Iris pigment epithelial cell (primary cell): ENCODE data around the gene NEU2.

Source experiments
- DNase-seq: peaks from one replicate; pipeline ENCODE4 v3.0.0-alpha.2; 2011; ENCODE audit warnings: low read depth

Gene NEU2

DNA sequence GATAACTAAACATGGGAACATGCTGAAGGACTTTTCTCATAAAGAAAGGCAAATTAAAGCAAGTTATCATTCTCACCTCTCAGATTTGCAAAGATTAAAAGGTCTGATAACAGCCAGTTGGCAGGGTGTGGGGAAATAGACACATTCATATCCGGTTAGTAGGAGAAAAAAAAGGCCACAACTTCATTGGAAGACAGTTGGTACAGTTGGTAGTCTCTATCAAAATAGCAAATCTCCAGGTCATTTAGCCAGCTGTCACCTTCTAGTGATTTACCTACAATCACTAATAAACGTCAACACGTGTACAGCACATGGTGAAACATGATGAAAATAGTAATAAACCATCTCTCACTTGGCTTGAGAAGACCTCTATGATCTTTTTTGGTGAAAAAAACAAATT is 44.3 kb downstream of the NEU2 start:
- no peak for DNase-seq

DNA sequence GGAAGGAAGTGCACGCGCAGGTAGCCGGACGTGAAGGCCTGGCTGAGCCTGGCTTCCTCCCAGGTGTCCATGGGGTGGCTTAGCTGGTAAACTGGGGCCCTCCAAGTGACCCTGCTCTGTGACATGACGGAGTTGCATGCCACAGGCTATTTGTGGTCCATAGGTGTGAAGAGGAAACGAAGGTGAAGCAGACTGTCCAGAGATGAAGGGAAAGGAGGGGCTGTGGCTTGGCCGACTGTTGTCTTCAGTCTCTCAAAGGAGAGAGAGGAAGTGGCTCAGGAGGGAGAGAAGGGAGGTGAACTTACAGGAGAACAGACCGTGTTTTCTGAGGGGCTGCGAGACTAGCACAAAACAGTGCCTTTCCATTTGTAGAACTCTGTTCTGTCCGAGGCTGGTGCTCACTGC is 47.0 kb downstream of the NEU2 start:
- DNase-seq = no peak

DNA sequence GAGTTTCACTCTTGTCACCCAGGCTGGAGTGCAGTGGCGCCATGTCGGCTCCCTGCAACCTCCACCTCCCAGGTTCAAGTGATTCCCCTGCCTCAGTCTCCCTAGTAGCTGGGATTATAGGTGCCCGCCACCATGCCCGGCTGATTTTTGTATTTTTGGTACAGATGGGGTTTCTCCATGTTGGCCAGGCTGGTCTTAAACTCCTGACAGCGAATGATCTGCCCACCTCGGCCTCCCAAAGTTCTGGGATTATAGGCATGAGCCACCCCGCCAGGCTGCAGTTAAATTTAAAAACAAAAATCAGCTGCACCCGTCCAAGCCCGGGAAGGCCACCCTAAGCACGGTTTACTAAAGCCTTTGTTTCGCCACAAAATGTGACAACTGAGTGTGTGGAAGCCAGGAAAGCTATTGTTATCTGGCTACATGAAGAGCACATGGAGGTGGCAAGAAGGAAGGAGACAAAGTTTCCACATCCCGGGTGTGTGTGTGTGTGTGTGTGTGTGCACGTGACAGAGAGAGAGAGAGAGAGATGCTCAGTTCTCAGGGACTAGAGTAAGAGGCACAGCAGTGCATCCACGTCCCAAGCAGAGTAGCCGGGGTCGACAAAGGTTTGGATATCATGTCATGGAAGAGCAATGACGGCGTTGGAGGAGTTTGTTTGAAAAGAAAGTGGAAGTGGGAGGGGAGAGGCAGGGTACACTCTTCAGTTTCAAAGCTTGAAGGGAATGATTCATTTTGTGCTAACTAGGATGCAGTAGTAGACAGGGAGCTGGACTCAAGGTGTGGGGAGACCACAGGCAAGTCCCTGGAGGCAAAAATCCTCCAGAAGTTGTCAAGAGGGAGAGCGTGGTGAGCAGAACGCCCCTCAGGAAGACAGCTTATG is 47.7 kb downstream of the NEU2 start:
- no peak for DNase-seq

DNA sequence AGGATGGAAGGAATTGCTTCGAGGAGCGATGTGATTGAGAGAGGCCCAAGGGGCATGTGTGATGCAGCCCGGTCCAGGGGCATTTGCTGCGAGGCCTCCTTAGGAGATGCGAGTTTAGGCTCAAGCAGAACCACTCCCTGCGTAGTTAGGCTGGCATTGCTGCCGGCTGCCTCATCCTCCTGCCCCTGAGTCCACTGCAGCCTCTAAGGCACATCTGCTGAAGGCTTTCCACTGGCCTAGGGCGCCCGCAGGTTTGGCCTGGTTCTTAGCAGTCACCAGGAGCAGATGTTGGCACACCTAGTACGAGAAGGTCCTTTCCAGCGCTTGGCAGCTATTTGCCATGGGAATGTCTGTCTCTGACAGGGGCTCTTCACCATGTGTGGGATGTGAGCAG is 48.4 kb downstream of the NEU2 start:
- DNase-seq = no peak

DNA sequence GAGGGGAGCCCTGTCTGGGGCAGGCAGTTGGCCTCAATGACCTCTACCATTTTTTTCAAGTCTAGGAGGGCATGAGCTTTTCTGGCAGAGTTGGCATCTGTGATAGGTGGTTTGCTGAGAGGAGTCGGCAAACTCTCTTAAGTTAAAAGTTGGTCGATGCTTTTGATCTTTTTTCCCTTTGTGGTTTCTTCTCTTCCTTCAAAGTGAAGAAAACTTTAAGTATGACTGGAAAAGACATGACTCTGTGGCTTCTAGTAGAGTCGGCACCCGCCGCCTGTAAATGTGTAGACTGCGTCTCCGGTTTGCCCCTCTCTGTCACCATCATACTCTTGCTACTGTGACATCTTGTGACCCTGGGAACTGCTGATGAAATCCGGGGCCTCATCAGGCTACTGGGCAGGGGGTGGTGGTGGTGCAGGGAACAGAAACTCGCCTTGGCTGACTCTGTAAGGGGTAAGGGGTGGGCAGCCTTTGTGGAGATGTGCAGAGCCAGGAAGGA is 48.8 kb downstream of the NEU2 start:
- no peak for DNase-seq

DNA sequence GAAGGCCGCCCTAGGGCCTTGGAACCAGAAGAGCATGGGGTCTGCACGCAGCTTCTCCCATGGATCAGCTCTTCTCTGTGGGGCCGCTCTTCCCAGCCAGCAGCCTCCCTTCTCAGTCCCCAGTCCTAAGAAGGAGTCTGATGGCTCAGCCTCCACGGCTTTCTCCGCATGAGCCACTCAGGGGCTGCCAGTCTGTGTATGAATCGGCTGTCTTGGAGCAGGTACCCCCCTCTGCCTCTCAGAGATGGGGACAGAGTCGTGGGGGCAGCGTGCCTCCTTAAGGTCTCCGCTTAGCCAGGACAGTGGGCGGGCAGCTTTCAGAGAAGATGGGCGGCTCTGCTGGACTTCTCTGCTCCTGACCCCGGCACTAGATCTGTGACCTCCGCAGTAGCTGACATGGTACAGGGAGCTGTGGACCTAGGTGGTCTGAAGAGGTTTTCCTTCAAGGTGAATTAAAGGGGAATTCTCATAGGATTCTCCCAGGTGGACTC is 49.3 kb downstream of the NEU2 start:
- no peak for DNase-seq

DNA sequence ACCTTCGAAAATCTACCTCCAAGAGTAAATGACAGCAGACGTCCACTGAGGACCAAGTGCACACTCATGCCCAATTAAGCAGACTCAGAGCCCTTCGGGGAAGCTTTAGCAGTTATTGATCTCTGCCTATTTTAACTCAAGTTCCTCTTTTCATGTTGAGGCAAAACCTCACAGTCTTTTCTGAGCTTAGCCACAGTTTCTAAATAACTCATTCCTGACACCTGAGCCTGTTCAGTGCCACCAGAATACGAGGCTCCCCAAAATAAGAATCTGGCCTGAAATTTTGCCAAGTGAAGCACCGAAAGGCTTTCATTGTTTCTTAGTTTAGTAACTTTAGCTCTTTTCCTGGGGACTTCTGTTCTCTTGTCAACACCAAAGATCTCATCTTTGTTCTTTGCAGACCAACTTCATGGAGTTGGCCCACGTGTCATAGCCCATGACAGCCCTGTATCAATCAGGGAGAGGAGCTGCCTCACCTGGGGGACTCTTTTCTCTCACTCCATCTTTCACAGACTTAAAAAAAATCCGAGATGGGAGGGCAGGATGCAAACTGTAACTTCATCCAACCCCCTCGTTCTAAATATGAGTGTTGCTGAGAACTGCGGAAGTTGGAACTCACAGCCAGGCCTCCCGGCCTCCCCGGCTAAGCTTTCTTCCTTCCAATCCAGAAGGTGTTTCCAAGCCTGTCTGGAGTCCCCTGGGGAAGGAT is 49.9 kb downstream of the NEU2 start:
- DNase-seq = no peak

DNA sequence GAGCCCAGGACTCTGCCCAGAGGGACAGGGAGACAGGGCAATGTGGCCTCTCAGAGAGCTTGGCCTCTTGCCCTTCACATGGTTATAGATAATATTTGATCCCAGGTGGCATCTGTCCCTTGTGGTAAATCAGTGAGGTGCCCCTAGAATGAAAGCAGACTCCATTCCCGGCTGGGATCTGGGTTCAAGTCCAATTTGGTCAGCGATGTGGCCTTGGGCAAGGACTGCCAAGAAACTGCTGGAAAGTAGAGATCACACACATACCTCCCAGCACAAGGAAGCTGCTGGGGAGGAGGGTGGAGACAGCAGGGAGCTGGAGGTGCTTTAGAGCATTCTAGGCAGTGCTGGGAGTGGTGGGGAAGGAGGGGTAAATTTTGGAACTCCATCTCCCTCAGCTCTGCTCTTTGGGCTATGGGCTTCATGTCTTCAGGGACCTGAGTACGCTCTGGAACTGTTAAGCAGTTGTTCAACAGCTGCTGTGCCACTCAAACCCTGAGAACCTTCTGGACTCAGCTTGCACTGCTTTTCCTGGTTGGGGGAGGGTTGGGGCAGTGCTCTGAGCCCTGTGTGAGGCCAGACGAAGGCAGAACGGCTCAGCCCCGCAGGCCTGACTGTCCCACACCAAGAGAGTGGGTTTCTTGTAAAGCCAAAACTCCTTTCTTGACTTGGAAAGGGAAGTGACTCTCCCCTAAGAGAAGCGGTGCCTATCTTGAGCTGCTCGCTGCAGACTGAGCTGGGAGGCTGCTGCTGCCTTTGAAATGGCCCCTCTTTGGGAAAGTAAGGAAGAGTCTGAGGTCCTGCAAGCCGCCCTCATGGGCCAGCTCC is 50.7 kb downstream of the NEU2 start:
- DNase-seq = no peak

DNA sequence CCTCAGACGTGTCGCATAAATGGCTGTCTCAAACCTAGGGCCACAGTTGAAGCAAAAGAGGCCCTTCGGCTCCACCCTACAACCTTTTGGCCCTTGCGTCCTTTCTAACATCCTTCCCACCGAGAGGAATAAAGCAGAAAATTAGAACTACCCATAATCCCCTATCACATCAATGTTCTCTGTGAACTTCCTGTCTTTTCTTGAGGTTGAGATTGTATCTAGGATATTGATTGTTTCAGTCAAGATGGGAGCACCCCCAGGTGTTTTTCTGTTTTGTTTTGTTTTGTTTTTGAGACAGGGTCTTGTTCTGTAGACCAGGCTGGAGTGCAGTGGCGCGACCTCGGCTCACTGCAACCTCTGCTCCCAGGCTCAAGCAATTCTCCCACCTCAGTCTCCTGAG is 51.3 kb downstream of the NEU2 start:
- DNase-seq = no peak

DNA sequence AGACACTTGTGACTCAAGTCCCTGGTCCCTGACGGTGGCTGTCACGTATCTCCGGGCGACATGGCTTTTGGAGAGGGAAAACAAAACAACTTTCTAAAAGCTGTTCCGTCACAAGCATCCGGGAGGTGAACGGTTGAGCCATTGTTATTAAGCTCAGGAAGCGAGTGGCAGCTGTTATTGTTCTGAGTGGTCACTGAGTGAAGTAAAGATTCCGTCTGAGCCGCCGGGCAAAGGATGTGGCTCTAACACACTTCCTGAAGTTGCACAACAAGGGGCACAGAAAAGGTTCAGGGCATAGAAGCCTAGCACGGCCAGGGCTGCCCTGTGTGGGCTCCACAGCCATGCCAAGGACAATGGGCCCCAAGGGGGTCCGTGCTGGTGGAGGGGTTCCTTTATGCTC is 52.0 kb downstream of the NEU2 start:
- no peak for DNase-seq
